Pancreas (tissue), 10 donors: ENCODE data around the gene TNRC6B. TPM values are rescaled to one million over a fixed set of nuclear protein-coding genes. Genes with fewer than 3 reads are reported as not detected.

Experiments
- ATAC-seq, 4 donors: fragments of 200-7000 bp; cut with Tn5 transposase; one replicate each; pipeline versions ENCODE4 v1.8.0 to v1.9.1; 2020; ENCODE audit warnings: mild to moderate bottlenecking in 4 of 4, moderate library complexity in 4 of 4
- DNase-seq, 6 donors: peaks; one replicate each; pipeline ENCODE4 v3.0.0-alpha.2; 2020
- FAIRE-seq: peaks from 2 replicates; lab custom pipeline; 2012; peaks lifted over from hg19 to GRCh38; lab: Jason Lieb, UNC
- H3K27ac ChIP-seq, 4 donors: fragments of 200-600 bp; sonication (generic); 1 replicate in 3 of 4; 2 replicates in 1 of 4; pipeline versions ENCODE4 v1.5.0 to v1.8.0; 2020
- H3K27me3 ChIP-seq, 4 donors: fragments of 200-600 bp; one replicate each; pipeline ENCODE4 v1.8.0; 2021
- H3K36me3 ChIP-seq, 3 donors: fragments of 200-600 bp; sonication (generic) in 1 of 3; one replicate each; pipeline versions ENCODE4 v1.5.0 to v1.8.0; 2020 to 2021
- H3K4me1 ChIP-seq, 3 donors: fragments of 200-600 bp; one replicate each; pipeline ENCODE4 v1.8.0; 2021
- H3K4me3 ChIP-seq, 4 donors: fragments of 200-600 bp; sonication (generic) in 2 of 4; one replicate each; pipeline versions ENCODE4 v1.5.0 to v1.8.0; 2020 to 2021
- H3K9me3 ChIP-seq, 4 donors: fragments of 200-600 bp; one replicate each; pipeline ENCODE4 v1.8.0; 2021
- WGBS, 2 donors: extraction: QIAGEN DNeasy Blood & Tissue Kit; methylation state at CpG; one replicate each; pipeline ENCODE4 v1.1.7; 2013; 5-methylcytosine and 5-hydroxymethylcytosine counted together
- intact Hi-C, 3 donors: fragments of 100-400 bp; cut with DNase I; formaldehyde crosslinking; loops; one replicate each; pipeline versions ENCODE4 v1.11.1 to v1.14.2; 2022
- polyA plus RNA-seq, 2 donors: library from polyadenylated mRNA; stranded (reverse); fragments of 200-250 nt; gene quantifications; one replicate each; pipeline ENCODE4 v1.2.3, GENCODE V29; 2013
- total RNA-seq, 6 donors: library from RNA; stranded (reverse); fragmentation: NEBNext Ultra II Directional in 4 of 6; extraction: Animal tissue kit (Norgen Biotek cat#: 25700) in 4 of 6; gene quantifications; one replicate each; pipeline versions ENCODE4 v1.2.1 to v1.2.4, GENCODE V29; 2021 to 2023
- TF ChIP-seq, protein P1 (sequence below), 4 donors: fragments of 200-600 bp; sonication (generic) in 3 of 4; IDR thresholded peaks; one replicate each; pipeline versions ENCODE4 v1.5.0 to v1.8.0; 2021; ENCODE audit warnings: antibody characterized with exemption in 4 of 4
- donor health status: healthy with polysubstance abuse.
- donor health status: DM: no; HTN: no; CAD: no; lungs with moderate emphysema.
- donor health status: DM: no; HTN: no; CAD: no.
- donor health status: control.
- donor health status: control.
- donor health status: Bipolar disorder and iron deficiency.
- donor health status: DM: yes; HTN: yes; CAD: no.
- donor health status: DM: no; HTN: no; CAD: no.
- donor health status: DM: no; HTN: no; CAD: no.
- donor health status: DM: yes; HTN: yes; CAD: no.

The TNRC6B gene
- total and polyA plus RNA-seq, 8 donors, result 2.2 to 31.3 (median 21.0) TPM

DNA sequence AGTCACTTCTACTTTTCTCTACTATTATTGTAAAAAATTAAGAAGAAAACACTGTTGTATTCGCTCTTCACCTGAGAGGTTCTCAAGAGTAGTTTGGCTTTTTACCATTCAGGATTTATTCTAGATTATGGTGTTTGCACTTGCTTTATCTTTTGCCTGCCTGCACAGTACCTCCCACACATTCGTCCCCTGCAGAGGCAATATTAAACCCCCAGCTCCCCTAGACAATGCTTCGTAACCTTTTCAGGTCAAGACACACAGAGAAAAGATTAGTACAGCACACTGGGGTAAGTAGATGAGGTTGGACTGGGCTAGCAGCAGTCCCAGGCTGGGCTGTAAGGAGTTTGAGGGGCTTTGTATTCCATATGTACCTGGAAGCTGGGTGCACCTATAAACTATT is 62.4 kb downstream of the TNRC6B start:
- no peak for DNase-seq
- H3K4me1 ChIP-seq, result peaks cover 9 to 21% (median 15%) of the 10 kb centered on the region in 3 donors
- TF ChIP-seq, protein P1, sequence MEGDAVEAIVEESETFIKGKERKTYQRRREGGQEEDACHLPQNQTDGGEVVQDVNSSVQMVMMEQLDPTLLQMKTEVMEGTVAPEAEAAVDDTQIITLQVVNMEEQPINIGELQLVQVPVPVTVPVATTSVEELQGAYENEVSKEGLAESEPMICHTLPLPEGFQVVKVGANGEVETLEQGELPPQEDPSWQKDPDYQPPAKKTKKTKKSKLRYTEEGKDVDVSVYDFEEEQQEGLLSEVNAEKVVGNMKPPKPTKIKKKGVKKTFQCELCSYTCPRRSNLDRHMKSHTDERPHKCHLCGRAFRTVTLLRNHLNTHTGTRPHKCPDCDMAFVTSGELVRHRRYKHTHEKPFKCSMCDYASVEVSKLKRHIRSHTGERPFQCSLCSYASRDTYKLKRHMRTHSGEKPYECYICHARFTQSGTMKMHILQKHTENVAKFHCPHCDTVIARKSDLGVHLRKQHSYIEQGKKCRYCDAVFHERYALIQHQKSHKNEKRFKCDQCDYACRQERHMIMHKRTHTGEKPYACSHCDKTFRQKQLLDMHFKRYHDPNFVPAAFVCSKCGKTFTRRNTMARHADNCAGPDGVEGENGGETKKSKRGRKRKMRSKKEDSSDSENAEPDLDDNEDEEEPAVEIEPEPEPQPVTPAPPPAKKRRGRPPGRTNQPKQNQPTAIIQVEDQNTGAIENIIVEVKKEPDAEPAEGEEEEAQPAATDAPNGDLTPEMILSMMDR (IDR thresholded peaks at IDR 0.05), result no peak

DNA sequence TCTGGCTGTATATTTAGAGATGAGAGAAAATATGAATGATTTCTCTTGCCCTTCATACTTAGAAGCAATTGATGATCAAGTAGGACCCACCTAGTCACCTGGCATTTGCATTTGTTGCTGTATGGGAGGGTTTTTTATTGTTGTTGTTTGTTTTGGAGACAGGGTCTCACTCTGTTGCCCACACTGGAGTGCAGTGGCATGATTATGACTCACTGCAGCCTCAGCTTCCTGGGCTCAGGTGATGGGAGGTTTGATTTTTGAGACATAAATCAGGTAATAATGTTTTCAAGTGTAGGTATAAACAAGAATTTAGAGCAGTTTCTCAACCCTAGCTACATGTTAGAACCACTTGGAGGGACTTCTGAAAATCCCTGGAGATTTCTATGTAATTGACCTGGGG is 63.0 kb downstream of the TNRC6B start:
- no peak overlapping the region for H3K4me3 ChIP-seq
- TF ChIP-seq, protein P1 (IDR thresholded peaks at IDR 0.05), result no peak
- no peak for DNase-seq
- intact Hi-C loops, result no loop called here
- H3K27me3 ChIP-seq, result no peaks in the 10 kb centered on the region
- H3K9me3 ChIP-seq, result no peaks in the 10 kb centered on the region
- H3K4me1 ChIP-seq, result peaks cover 9 to 21% (median 15%) of the 10 kb centered on the region in 3 donors
- H3K36me3 ChIP-seq, result no peaks in the 10 kb centered on the region
- no peak for FAIRE-seq
- no peak overlapping the region for H3K27ac ChIP-seq
- ATAC-seq, result no peak

More for the DNA sequence above, 62.4 kb downstream of the TNRC6B start:
- no peak overlapping the region for H3K4me3 ChIP-seq
- FAIRE-seq (no peak), ATAC-seq (peak; percentile 9 to 51 (median 38))
- intact Hi-C loops, result no loop called here
- no peaks in the 10 kb centered on the region for H3K9me3 ChIP-seq
- no peaks in the 10 kb centered on the region for H3K36me3 ChIP-seq
- no peak overlapping the region for H3K27ac ChIP-seq
- WGBS, 2 donors, result 21 to 29% methylated on average over 3 of the region's 3 CpGs
- H3K27me3 ChIP-seq, result no peaks in the 10 kb centered on the region

DNA sequence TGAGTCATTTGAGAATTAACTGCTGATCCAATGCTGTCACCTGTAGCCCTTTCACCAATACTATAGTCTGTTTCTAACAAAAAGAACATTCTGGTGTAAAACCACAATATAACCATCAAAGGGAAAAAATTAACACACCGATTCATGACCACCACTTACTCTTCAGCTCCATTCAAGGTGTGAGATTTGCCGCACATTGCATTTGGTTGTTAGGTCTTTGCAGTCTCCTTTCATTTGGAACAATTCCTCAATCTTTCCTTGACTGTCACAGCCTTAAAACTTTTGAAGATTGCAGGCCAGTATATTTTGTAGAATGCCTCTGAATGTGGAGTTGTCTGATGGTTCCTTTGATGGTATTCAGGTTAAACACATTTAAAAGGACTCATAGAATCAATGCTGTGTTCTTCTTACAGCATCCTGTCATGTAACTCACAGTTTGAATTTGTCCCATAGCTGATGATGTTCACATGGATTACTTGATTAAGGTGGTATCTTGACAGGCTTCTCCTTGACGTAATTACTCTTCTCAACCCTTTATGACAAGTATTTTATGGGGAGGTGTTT is 63.6 kb downstream of the TNRC6B start:
- intact Hi-C loops, result no loop called here
- peaks cover 9 to 21% (median 15%) of the 10 kb centered on the region in 3 donors for H3K4me1 ChIP-seq
- H3K9me3 ChIP-seq, result no peaks in the 10 kb centered on the region
- 83 to 86% methylated on average over 3 of the region's 3 CpGs for whole genome bisulfite sequencing, 2 donors
- FAIRE-seq (no peak), ATAC-seq (no peak), DNase-seq (no peak)
- H3K27ac ChIP-seq, result no peak overlapping the region
- no peak overlapping the region for H3K4me3 ChIP-seq
- H3K27me3 ChIP-seq, result no peaks in the 10 kb centered on the region
- TF ChIP-seq, protein P1 (IDR thresholded peaks at IDR 0.05), result no peak
- H3K36me3 ChIP-seq, result no peaks in the 10 kb centered on the region

DNA sequence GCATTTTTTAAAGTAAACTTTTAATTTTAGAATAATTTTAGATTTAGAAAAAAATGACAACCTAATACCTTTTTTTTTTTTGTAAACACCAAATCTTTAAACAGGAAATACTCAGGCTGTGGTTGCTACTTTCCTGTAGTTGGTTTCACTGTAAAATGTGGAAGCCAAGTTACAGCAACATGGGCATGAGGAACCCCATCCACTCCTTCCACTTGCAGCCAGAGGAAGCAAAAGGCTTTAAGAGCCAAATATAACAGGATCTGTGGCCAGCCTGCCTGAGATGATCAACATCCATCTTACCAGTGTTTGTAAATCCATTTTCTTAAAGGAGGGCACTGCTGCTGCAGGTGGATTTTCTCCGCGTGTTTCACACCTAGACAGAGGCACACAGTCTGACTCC is 66.2 kb downstream of the TNRC6B start:
- FAIRE-seq, result no peak
- TF ChIP-seq, protein P1 (IDR thresholded peaks at IDR 0.05), result no peak
- no peak overlapping the region for H3K27ac ChIP-seq
- H3K27me3 ChIP-seq, result no peaks in the 10 kb centered on the region
- peak in 1 of 4 donors; percentile 24 for ATAC-seq
- no peaks in the 10 kb centered on the region for H3K36me3 ChIP-seq
- H3K9me3 ChIP-seq, result no peaks in the 10 kb centered on the region
- peaks cover 9 to 20% (median 15%) of the 10 kb centered on the region in 3 donors for H3K4me1 ChIP-seq
- no peak overlapping the region for H3K4me3 ChIP-seq
- intact Hi-C loops, result no loop called here
- DNase-seq, result no peak
- 85 to 89% methylated on average over 2 of the region's 2 CpGs for WGBS, 2 donors

DNA sequence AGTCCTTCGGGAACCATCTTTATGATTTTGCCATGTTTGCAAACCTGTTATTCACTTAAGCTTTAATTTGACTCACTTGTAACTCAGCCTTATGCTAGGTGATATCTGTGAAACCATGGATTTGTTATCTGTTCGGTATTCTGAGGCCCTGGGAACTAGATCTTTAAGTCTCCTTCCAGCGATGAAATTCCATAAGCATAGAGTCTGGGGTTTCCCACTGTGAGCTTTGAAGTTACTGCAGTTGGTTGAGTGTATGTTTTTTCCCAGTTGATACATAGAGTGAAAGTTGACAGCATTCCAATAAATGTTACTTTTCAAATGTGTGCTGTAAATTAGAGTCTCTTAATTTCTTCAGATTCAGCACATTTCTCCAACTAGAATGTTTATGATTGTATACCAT is 66.9 kb downstream of the TNRC6B start:
- TF ChIP-seq, protein P1 (IDR thresholded peaks at IDR 0.05), result no peak
- Histone ChIP-seq H3K36me3 (no peaks in the 10 kb centered on the region), H3K4me1 (peaks cover 9 to 13% (median 13%) of the 10 kb centered on the region in 3 donors), H3K27ac (no peak overlapping the region), H3K27me3 (no peaks in the 10 kb centered on the region), H3K4me3 (no peak overlapping the region), H3K9me3 (no peaks in the 10 kb centered on the region)
- intact Hi-C loops, result no loop called here
- ATAC-seq (no peak), DNase-seq (no peak), FAIRE-seq (no peak)
- 59 to 61% methylated on average over 3 of the region's 3 CpGs for WGBS, 2 donors
